GM23248 (cell line): ENCODE measurements around the gene SYCE1. TPM values are rescaled to one million over a fixed set of nuclear protein-coding genes. Genes with fewer than 3 reads are reported as not detected.
"Not testable (repeated sequence)": the region's sequence is repeated elsewhere in the genome, so short reads cannot be mapped to it uniquely, and the experiment has no call there.

Experiments
- DNase-seq: peaks from one replicate; pipeline ENCODE4 v3.0.0-alpha.2; 2015
- H2AFZ ChIP-seq: fragments of 200-600 bp; sonication (generic); 2 replicates; pipeline ENCODE4 v1.6.1; 2016; ENCODE audit warnings: antibody characterized with exemption
- H3F3A ChIP-seq: fragments of 200-600 bp; sonication (generic); 2 replicates; pipeline ENCODE4 v1.6.1; 2016; ENCODE audit warnings: mild to moderate bottlenecking, antibody characterized with exemption, mixed run types; ENCODE audit not compliant: insufficient read depth
- H3K27ac ChIP-seq: fragments of 200-600 bp; sonication (generic); 2 replicates; pipeline ENCODE4 v1.5.1; 2016; ENCODE audit warnings: mild to moderate bottlenecking
- H3K27me3 ChIP-seq: fragments of 200-600 bp; sonication (generic); replicated peaks from 2 replicates; pipeline ENCODE4 v1.6.1; 2016; ENCODE audit warnings: mild to moderate bottlenecking; ENCODE audit not compliant: insufficient read depth
- H3K36me3 ChIP-seq: fragments of 200-600 bp; sonication (generic); 2 replicates; pipeline ENCODE4 v1.6.1; 2016; ENCODE audit warnings: low read depth, mild to moderate bottlenecking
- H3K4me1 ChIP-seq: fragments of 200-600 bp; sonication (generic); 2 replicates; pipeline ENCODE4 v1.6.1; 2016; ENCODE audit warnings: mild to moderate bottlenecking; ENCODE audit not compliant: insufficient read depth
- H3K4me2 ChIP-seq: fragments of 200-600 bp; sonication (generic); one replicate; pipeline ENCODE4 v1.6.1; 2016; ENCODE audit warnings: mild to moderate bottlenecking; ENCODE audit not compliant: unreplicated experiment
- H3K4me3 ChIP-seq: fragments of 200-600 bp; sonication (generic); 2 replicates; pipeline ENCODE4 v1.5.1; 2016; ENCODE audit warnings: mild to moderate bottlenecking
- H3K79me2 ChIP-seq: fragments of 200-600 bp; sonication (generic); 2 replicates; pipeline ENCODE4 v1.6.1; 2016; ENCODE audit warnings: mild to moderate bottlenecking; ENCODE audit not compliant: insufficient read depth
- H3K9ac ChIP-seq: fragments of 200-600 bp; sonication (generic); 2 replicates; pipeline ENCODE4 v1.6.1; 2016; ENCODE audit warnings: mild to moderate bottlenecking
- H3K9me2 ChIP-seq: fragments of 200-600 bp; sonication (generic); 2 replicates; pipeline ENCODE4 v1.6.1; 2016; ENCODE audit warnings: mixed run types, mild to moderate bottlenecking, moderate library complexity; ENCODE audit not compliant: insufficient read depth
- H3K9me3 ChIP-seq: fragments of 200-600 bp; sonication (generic); one replicate; pipeline ENCODE4 v1.6.1; 2017; ENCODE audit warnings: low read depth
- H4K20me1 ChIP-seq: fragments of 200-600 bp; sonication (generic); 2 replicates; pipeline ENCODE4 v1.6.0; 2016; ENCODE audit not compliant: insufficient read depth
- EZH2 ChIP-seq: fragments of 200-600 bp; sonication (generic); IDR thresholded peaks from 2 replicates; pipeline ENCODE4 v1.6.1; 2018; ENCODE audit warnings: antibody characterized with exemption, mild to moderate bottlenecking; ENCODE audit not compliant: insufficient read depth, poor library complexity, severe bottlenecking
- EZH2phosphoT487 ChIP-seq: fragments of 200-600 bp; sonication (generic); IDR thresholded peaks from 2 replicates; pipeline ENCODE4 v1.6.1; 2018; ENCODE audit warnings: antibody characterized with exemption, moderate library complexity, mild to moderate bottlenecking, low read depth; ENCODE audit not compliant: insufficient read depth
- WGBS, 2 experiments: methylation state at CpG; one replicate each; pipeline ENCODE4 v1.1.6; 2015 to 2017; ENCODE audit warnings: low lambda C conversion rate in 2 of 2, low coverage in 1 of 2; ENCODE audit errors: missing lambda C conversion rate in 2 of 2; 5-methylcytosine and 5-hydroxymethylcytosine counted together
- in situ Hi-C: fragments of 300-500 bp; cut with MboI; formaldehyde crosslinking; loops from 2 replicates; pipeline ENCODE4 v1.15.0; 2020
- polyA plus RNA-seq: library from polyadenylated mRNA; unstranded; fragments of >200 nt; fragmentation: Nextera tagmentation; extraction: Ambion mirVana; gene quantifications from 2 replicates; pipeline ENCODE4 v1.2.1, GENCODE V29; 2016
- total RNA-seq: library from RNA; depleted of rRNA; stranded (reverse); fragments of >200 nt; shearing (Covaris generic); gene quantifications from 2 replicates; pipeline ENCODE4 v1.2.3, GENCODE V29; 2014

Gene SYCE1
- total and polyA plus RNA-seq, 2 experiments from 2014 or later: not detected

DNA sequence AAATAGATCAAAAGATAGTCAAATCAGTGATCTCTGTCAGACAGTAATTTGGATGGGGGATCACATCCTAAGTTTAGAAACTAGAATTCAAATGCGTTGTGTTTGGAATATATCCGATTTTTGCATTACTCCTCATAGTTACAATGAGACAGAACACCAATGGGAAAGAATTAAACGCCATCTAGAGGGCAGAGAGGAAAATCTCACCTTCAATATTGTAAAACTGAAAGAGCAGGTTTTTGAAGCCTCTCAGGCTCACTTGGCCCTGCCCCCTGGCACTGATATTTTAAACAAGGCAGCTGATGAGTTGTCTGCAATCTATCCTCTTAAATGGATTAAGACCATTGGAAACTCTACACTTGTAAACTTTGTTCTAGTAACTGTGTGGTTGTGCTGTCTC, 43.5 kb upstream of the SYCE1 start:
- peaks cover 35% of the 10 kb centered on the region for H3K27me3 ChIP-seq
- WGBS, 2 experiments: 1 to 3% methylated on average over 3 of the region's 3 CpGs
- peak; percentile 59 for DNase-seq

DNA sequence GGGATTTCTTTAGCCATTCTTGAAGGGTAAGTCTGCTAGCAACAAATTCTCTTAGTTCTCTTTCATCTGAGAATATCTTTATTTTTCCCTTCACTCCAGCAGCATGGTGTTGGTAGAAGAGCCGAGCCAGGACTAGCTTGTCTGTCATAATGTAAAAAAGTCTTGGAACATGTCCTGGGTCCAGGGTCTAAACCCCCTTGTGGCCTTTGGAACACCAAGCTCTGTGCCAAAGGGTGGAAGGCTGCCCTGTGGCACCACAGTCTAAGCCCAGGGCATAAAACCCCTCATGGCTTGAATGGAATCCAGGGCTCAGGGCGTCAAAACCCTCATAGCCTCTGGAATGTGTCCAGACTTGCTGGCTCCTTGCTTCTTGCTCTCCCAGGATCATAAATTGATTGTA, 38.1 kb upstream of the SYCE1 start:
- in situ Hi-C loops, H3K9ac ChIP-seq, H3K4me3 ChIP-seq, H3K4me2 ChIP-seq, H3K36me3 ChIP-seq, H3K4me1 ChIP-seq, H3K27ac ChIP-seq, H3F3A ChIP-seq, H3K9me2 ChIP-seq, DNase-seq, H2AFZ ChIP-seq, H3K9me3 ChIP-seq, H3K79me2 ChIP-seq, H4K20me1 ChIP-seq: not testable (repeated sequence)
- WGBS, 2 experiments: 29 to 30% methylated on average over 2 of the region's 2 CpGs
- H3K27me3 ChIP-seq: peaks cover 40% of the 10 kb centered on the region

More for the DNA sequence above, 43.5 kb upstream of the SYCE1 start:
- H3K9me3 ChIP-seq: no peaks in the 10 kb centered on the region
- no peaks in the 10 kb centered on the region for H3K36me3 ChIP-seq
- H3K9ac ChIP-seq: no peak overlapping the region
- H3K27ac ChIP-seq: no peak overlapping the region
- H3K79me2 ChIP-seq: no peaks in the 10 kb centered on the region
- H3F3A ChIP-seq: no peaks in the 10 kb centered on the region
- no peak overlapping the region for H2AFZ ChIP-seq
- H4K20me1 ChIP-seq: no peaks in the 10 kb centered on the region
- H3K4me3 ChIP-seq: no peak overlapping the region
- no peak for TF ChIP-seq EZH2
- TF ChIP-seq EZH2phosphoT487: no peak
- no peak overlapping the region for H3K4me2 ChIP-seq
- in situ Hi-C loops: no loop called here
- H3K4me1 ChIP-seq: no peaks in the 10 kb centered on the region
- H3K9me2 ChIP-seq: no peaks in the 10 kb centered on the region

DNA sequence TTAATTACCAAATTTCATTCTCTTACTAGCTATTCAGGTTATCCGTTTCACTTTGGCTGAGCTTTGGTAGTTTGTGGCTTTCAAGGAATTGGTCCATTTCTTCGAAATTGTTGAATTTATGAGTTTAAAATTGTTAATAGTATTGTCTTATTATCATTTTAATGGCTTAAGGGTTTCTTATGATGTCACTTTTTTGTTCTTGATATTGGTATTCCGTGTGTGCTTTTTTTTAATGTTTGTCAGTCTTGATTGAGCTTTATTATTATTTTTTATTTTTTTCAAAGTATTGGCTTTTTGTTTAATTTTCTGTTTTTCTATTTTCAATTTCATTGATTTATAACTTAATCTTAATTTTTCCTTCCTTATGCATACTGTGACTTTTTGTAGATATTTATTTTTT, 35.3 kb upstream of the SYCE1 start:
- no peaks in the 10 kb centered on the region for H3F3A ChIP-seq
- no peak overlapping the region for H3K4me3 ChIP-seq
- H3K9me2 ChIP-seq: no peaks in the 10 kb centered on the region
- H3K36me3 ChIP-seq: no peaks in the 10 kb centered on the region
- WGBS, 2 experiments: 10% methylated on average over 3 of the region's 3 CpGs
- no peaks in the 10 kb centered on the region for H4K20me1 ChIP-seq
- no peak overlapping the region for H3K9ac ChIP-seq
- H3K27ac ChIP-seq: no peak overlapping the region
- H3K9me3 ChIP-seq: no peaks in the 10 kb centered on the region
- no peaks in the 10 kb centered on the region for H3K4me1 ChIP-seq
- in situ Hi-C loops: no loop called here
- H3K4me2 ChIP-seq: no peak overlapping the region
- H3K27me3 ChIP-seq: peaks cover 41% of the 10 kb centered on the region
- H2AFZ ChIP-seq: no peak overlapping the region
- H3K79me2 ChIP-seq: no peaks in the 10 kb centered on the region
- no peak for TF ChIP-seq EZH2phosphoT487
- no peak for TF ChIP-seq EZH2
- no peak for DNase-seq

- H3K9me3 ChIP-seq, H3K4me3 ChIP-seq, H3K4me2 ChIP-seq, DNase-seq, H3K79me2 ChIP-seq, H3K36me3 ChIP-seq, H3K9ac ChIP-seq, H3K4me1 ChIP-seq, H3F3A ChIP-seq, H2AFZ ChIP-seq, in situ Hi-C loops, H3K27ac ChIP-seq, H4K20me1 ChIP-seq, H3K9me2 ChIP-seq: not testable (repeated sequence)
- 45 to 52% methylated on average over 8 of the region's 8 CpGs for WGBS, 2 experiments
- H3K27me3 ChIP-seq: peaks cover 34% of the 10 kb centered on the region
Measured at GRCh38 chr10:133599869-133600268, 34.5 kb upstream of the SYCE1 start.

DNA sequence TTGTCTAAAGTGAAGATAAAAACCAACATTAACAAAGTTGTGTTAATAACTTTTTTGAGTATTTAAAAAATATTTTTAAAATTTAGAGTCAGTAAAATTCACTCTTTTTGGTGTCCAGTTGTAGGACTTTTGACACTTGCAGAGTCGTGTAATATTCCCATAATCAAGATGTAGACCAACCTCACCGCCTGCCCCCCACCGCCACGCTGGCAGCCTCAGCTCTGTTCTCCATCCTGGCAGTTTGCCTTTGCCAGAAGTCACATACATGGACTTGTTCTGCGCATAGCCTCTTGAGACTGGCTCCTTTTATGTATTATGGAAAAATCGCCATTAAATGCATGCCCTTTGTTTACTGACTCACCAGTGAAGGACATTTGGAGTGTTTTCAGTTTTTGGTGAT, 27.3 kb upstream of the SYCE1 start:
- DNase-seq: no peak
- no peak for TF ChIP-seq EZH2
- TF ChIP-seq EZH2phosphoT487: no peak
- Histone ChIP-seq H3K4me3 (no peak overlapping the region), H3K27ac (no peak overlapping the region), H2AFZ (no peak overlapping the region), H3K9ac (no peak overlapping the region), H3F3A (no peaks in the 10 kb centered on the region), H3K27me3 (peaks cover 12% of the 10 kb centered on the region), H3K9me2 (no peaks in the 10 kb centered on the region), H4K20me1 (no peaks in the 10 kb centered on the region), H3K79me2 (no peaks in the 10 kb centered on the region), H3K4me1 (no peaks in the 10 kb centered on the region), H3K4me2 (no peak overlapping the region), H3K9me3 (no peaks in the 10 kb centered on the region), H3K36me3 (no peaks in the 10 kb centered on the region)
- in situ Hi-C loops: no loop called here
- WGBS, 2 experiments: 38 to 43% methylated on average over 6 of the region's 6 CpGs
